Measurements from ENCODE around the gene MRPS5.

Gene MRPS5

GRCh38 chr2:95059656-95060370, 61.8 kb downstream of the MRPS5 start:
- DNase-seq (no peak), ATAC-seq (peak; percentile 12)
- Mint-ChIP-seq H3K27me3 (no peaks in the 10 kb centered on the region), H3K9me3 (no peaks in the 10 kb centered on the region), H3K27ac (no peak overlapping the region), H3K4me1 (peaks cover 41% of the 10 kb centered on the region), H3K36me3 (ENCODE audit: low read depth) (no peaks in the 10 kb centered on the region), H3K4me3 (no peak overlapping the region)

DNA sequence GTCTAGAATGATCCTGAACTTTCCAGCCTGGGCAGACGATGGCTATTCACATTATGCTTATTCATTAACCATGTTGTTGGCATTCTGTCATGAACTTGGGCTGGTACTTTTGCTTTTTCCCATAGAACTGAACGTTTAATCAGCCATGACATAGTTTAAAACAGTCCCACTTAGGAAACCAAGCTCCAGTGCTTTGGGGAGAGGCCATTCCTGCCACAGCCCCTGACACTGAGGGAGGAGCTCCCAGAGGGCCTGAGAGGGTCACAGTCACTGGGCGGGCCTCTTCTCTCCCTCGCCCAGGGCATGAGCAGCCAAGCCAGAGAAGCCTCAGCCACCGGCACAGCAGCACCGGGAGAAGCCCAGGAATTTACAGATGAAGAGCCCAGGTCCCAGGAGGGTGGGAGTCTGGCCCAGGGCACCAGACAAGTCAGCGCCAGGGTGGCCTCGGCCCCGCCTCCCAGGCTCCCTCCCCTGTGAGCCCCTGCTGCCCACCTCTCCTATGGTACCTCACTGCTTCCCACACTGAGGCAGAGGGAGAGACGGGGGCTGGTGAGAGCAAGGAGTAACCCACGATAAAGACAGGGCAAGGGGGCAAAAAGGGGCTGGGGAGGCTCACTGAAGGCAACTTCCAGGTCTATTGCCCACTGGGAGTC, 62.5 kb downstream of the MRPS5 start:
- Mint-ChIP-seq H3K4me1 (peaks cover 48% of the 10 kb centered on the region), H3K4me3 (no peak overlapping the region), H3K9me3 (no peaks in the 10 kb centered on the region), H3K27me3 (no peaks in the 10 kb centered on the region), H3K36me3 (ENCODE audit: low read depth) (no peaks in the 10 kb centered on the region), H3K27ac (no peak overlapping the region)
- ATAC-seq (no peak), DNase-seq (no peak)

DNA sequence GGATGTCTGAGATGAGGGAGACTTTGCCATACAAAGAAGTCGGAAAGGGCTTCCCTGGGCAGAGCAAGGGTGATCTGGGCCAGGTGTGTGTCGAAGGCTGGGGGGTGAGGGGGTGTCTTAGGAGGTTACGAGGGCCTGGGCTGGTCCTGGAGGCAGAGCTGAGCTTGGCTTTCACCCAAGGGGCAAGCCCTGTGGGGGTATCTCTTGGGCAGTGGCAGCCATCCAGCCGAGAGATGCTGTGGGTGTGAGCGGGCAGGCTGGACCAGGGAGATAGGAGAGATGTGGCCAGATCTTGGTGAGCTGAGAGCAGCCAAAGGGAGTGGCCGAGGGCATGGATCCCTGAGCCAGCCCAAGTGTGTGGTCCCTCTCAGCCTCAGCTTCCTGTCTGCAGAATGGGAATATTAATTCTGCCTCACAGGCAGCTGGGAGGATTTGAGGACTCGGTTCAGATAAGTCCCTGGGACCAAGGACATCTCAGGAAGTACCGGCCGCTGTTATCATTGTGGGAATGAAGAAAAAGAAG, 63.1 kb downstream of the MRPS5 start:
- H3K36me3 Mint-ChIP-seq (ENCODE audit: low read depth) = no peaks in the 10 kb centered on the region
- H3K4me1 Mint-ChIP-seq = peaks cover 51% of the 10 kb centered on the region
- DNase-seq (no peak), ATAC-seq (no peak)
- H3K4me3 Mint-ChIP-seq = no peak overlapping the region
- no peaks in the 10 kb centered on the region for H3K27me3 Mint-ChIP-seq
- no peak overlapping the region for H3K27ac Mint-ChIP-seq
- H3K9me3 Mint-ChIP-seq = no peaks in the 10 kb centered on the region

DNA sequence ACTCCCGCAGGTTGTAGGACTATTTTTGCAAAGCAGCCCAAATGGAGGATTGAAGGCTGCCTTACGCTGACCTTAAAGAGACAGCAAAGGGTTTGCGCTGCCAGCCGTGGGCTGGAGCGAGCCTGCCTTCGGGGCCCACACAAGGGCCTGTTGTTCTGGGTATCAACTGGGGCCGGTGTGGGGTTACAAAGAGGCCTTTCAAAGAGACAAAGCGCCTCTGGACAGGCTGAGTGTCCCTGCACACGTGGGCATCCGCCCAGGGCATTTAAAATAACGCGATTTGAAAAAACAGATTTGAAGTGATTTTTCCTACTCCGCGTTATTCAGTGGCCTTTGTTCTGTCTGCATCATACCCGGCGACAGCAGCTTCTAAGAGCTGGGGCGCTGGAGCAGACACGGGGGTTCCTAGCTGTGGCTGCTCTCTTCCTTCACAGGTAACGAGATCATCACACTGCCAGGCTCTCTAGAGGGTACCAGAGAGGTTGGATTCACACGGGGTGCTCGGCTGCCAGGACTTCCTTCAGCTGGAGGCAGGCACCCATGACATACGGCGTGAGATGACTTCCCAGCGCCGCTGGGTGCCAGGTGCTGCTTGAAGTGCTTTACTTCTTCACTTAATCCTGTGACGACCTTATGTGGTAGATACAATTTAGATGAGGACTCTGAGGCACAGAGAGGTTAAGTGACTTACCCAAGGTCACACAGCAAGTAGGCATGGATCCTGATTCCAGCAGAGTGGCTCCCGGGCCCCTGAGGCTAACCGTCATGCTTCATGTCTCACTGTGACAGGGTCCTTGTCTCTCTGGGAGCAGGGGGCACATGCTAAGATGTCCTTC, 63.9 kb downstream of the MRPS5 start:
- no peaks in the 10 kb centered on the region for H3K9me3 Mint-ChIP-seq
- no peak overlapping the region for H3K27ac Mint-ChIP-seq
- no peak for ATAC-seq

GRCh38 chr2:95056461-95057459, 64.8 kb downstream of the MRPS5 start:
- H3K4me1 Mint-ChIP-seq = peaks cover 49% of the 10 kb centered on the region
- peaks cover 2% of the 10 kb centered on the region for H3K36me3 Mint-ChIP-seq (ENCODE audit: low read depth)

More for the DNA sequence above, 63.9 kb downstream of the MRPS5 start:
- H3K27me3 Mint-ChIP-seq = no peaks in the 10 kb centered on the region
- no peak for DNase-seq
- no peaks in the 10 kb centered on the region for H3K36me3 Mint-ChIP-seq (ENCODE audit: low read depth)
- H3K4me1 Mint-ChIP-seq = peaks cover 50% of the 10 kb centered on the region
- H3K4me3 Mint-ChIP-seq = no peak overlapping the region

GRCh38 chr2:95056044-95056443, 65.6 kb downstream of the MRPS5 start:
- H3K27me3 Mint-ChIP-seq = no peaks in the 10 kb centered on the region
- H3K4me1 Mint-ChIP-seq = peaks cover 53% of the 10 kb centered on the region
- H3K27ac Mint-ChIP-seq = no peak overlapping the region
- no peak for DNase-seq
- no peak overlapping the region for H3K4me3 Mint-ChIP-seq
- peaks cover 5% of the 10 kb centered on the region for H3K36me3 Mint-ChIP-seq (ENCODE audit: low read depth)
- no peak for ATAC-seq
- no peaks in the 10 kb centered on the region for H3K9me3 Mint-ChIP-seq

More at GRCh38 chr2:95056461-95057459, 64.8 kb downstream of the MRPS5 start:
- H3K4me3 Mint-ChIP-seq = no peak overlapping the region
- no peaks in the 10 kb centered on the region for H3K27me3 Mint-ChIP-seq
- ATAC-seq (no peak), DNase-seq (no peak)
- no peak overlapping the region for H3K27ac Mint-ChIP-seq
- no peaks in the 10 kb centered on the region for H3K9me3 Mint-ChIP-seq

DNA sequence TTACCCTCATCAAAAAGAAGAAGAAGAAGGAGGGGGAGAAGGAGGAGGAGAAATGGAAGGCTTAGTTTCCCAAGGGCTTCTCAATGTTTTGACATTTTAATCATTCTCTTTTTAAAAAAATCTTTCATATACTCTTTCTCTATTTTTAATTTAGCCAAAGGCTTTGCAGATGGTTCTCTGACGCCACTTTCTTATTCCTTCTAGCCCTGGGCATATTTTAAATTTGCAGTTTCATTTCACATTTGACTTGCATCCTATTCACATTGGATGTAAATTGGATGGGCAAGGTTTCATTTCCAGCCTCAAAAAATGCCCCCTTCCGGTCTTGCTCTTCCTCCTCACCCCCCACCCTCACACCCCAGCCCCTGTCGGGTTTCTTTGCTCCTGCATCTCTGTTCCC, 66.3 kb downstream of the MRPS5 start:
- H3K36me3 Mint-ChIP-seq (ENCODE audit: low read depth) = peaks cover 8% of the 10 kb centered on the region
- H3K4me3 Mint-ChIP-seq = no peak overlapping the region
- H3K4me1 Mint-ChIP-seq = peaks cover 60% of the 10 kb centered on the region
- ATAC-seq = no peak
- no peaks in the 10 kb centered on the region for H3K27me3 Mint-ChIP-seq
- DNase-seq = no peak
- H3K9me3 Mint-ChIP-seq = no peaks in the 10 kb centered on the region
- no peak overlapping the region for H3K27ac Mint-ChIP-seq

DNA sequence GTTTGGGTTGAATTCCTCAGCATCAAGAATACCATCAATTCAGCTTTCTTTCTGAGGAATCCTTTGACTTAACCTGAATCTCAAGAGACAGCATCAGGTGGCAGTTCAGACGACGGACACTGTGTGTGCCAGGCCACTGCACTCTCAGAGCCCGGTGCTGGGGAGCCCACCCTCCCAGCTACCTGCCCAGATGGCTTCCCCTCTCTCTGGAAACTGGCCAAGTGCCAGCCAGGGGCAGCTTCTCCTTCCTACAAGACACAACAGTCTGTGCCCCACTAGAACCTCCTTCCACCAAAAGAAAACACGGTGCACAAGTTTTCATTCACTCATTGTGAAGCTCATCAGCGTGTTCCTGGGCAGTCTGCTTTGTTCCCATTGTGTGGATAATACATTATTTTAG, 67.6 kb downstream of the MRPS5 start:
- no peak overlapping the region for H3K4me3 Mint-ChIP-seq
- H3K27ac Mint-ChIP-seq = peak overlapping the region; percentile 52
- ATAC-seq (no peak), DNase-seq (no peak)
- no peaks in the 10 kb centered on the region for H3K9me3 Mint-ChIP-seq
- H3K4me1 Mint-ChIP-seq = peaks cover 68% of the 10 kb centered on the region
- peaks cover 8% of the 10 kb centered on the region for H3K36me3 Mint-ChIP-seq (ENCODE audit: low read depth)
- no peaks in the 10 kb centered on the region for H3K27me3 Mint-ChIP-seq

GRCh38 chr2:95053543-95053942, 68.1 kb downstream of the MRPS5 start:
- no peaks in the 10 kb centered on the region for H3K27me3 Mint-ChIP-seq
- H3K27ac Mint-ChIP-seq = no peak overlapping the region
- peaks cover 8% of the 10 kb centered on the region for H3K36me3 Mint-ChIP-seq (ENCODE audit: low read depth)
- peak; percentile 44 for DNase-seq
- H3K9me3 Mint-ChIP-seq = no peaks in the 10 kb centered on the region
- no peak overlapping the region for H3K4me3 Mint-ChIP-seq
- ATAC-seq = no peak
- H3K4me1 Mint-ChIP-seq = peaks cover 73% of the 10 kb centered on the region

DNA sequence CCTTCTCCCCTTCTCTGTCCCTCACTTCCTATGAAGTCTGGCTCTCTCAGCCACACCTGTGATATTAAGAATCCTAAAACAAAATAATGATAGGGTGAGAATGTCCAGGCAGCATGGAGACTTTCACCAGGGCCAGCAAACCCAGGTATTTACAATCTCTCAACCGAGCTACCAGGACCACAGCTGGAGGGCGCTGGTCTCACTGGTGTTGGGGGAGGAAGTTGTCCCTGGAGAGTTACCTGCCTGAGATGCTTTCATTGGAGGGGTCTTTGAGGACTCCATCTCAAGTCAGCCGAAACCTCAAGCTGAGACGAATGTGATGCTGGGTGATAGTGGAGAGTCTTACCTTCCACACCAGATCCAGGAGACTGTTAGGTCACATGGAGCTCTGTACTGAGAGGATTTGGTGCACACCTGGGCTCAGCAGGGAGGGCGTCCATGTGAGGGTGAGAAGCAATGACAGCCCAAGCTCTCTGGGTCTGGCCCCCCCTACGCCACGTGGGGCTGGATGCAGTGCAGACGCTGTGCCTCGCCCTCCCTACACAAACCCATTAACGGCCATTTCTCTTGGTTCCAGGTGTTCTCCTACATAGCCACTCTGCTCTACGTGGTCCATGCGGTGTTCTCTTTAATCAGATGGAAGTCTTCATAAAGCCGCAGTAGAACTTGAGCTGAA, 68.7 kb downstream of the MRPS5 start:
- Mint-ChIP-seq H3K27ac (no peak overlapping the region), H3K9me3 (no peaks in the 10 kb centered on the region), H3K36me3 (ENCODE audit: low read depth) (peaks cover 8% of the 10 kb centered on the region), H3K4me1 (peaks cover 74% of the 10 kb centered on the region), H3K4me3 (no peak overlapping the region), H3K27me3 (no peaks in the 10 kb centered on the region)
- DNase-seq = no peak
- ATAC-seq = no peak

DNA sequence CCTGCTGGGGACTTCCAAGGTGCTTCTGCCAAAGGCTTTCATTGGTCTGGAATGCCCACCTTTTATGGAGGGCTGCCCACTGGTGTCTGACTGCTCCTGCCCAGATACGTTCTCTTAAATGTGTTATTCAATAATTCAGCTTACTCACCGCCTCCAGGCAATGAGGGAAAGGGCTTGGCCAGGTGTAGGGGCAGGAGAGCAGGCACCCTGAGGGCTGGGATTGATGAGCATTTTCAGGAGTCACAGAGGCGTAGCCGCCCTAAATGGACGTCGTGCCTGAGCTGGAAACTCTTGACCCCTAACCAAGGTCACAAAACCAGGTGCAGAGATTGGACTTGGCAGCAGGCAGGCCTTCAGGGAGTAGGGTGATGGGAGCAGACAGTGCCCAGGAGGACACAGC, 69.3 kb downstream of the MRPS5 start:
- Mint-ChIP-seq H3K4me3 (no peak overlapping the region), H3K27me3 (no peaks in the 10 kb centered on the region), H3K9me3 (no peaks in the 10 kb centered on the region), H3K27ac (no peak overlapping the region), H3K4me1 (peaks cover 80% of the 10 kb centered on the region), H3K36me3 (ENCODE audit: low read depth) (peaks cover 8% of the 10 kb centered on the region)
- DNase-seq = no peak
- ATAC-seq = no peak

GRCh38 chr2:95051626-95052025, 70.0 kb downstream of the MRPS5 start:
- Mint-ChIP-seq H3K9me3 (no peaks in the 10 kb centered on the region), H3K4me3 (no peak overlapping the region), H3K27me3 (no peaks in the 10 kb centered on the region), H3K4me1 (peaks cover 87% of the 10 kb centered on the region), H3K27ac (peak overlapping the region; percentile 93), H3K36me3 (ENCODE audit: low read depth) (peaks cover 8% of the 10 kb centered on the region)
- ATAC-seq (no peak), DNase-seq (no peak)
